IPS-NIHi11 (cell line): ENCODE results near the gene PLXNA4.

ENCODE experiments used
- DNase-seq: peaks from one replicate; pipeline ENCODE4 v3.0.0; 2012; ENCODE audit warnings: mixed read lengths, low spot score

PLXNA4 gene

GRCh38 chr7:132318352-132319318, 257.6 kb downstream of the PLXNA4 start:
- peak; percentile 100 for DNase-seq

GRCh38 chr7:132317701-132318351, 258.4 kb downstream of the PLXNA4 start:
- peak; percentile 66 for DNase-seq

- DNase-seq = no peak
These were observed 263.7 kb downstream of the PLXNA4 start for GRCh38 chr7:132312531-132313055.

- no peak for DNase-seq
These were observed 264.5 kb downstream of the PLXNA4 start for GRCh38 chr7:132311733-132312132.

GRCh38 chr7:132309102-132309805, 267.0 kb downstream of the PLXNA4 start:
- DNase-seq = no peak

GRCh38 chr7:132307465-132307864, 268.8 kb downstream of the PLXNA4 start:
- no peak for DNase-seq

- no peak for DNase-seq
These were observed 275.5 kb downstream of the PLXNA4 start for GRCh38 chr7:132300599-132301277.

- no peak for DNase-seq
These were observed 277.5 kb downstream of the PLXNA4 start for GRCh38 chr7:132298790-132299189.

- DNase-seq = no peak
These were observed 279.4 kb downstream of the PLXNA4 start for GRCh38 chr7:132296820-132297219.

GRCh38 chr7:132295175-132295574, 281.1 kb downstream of the PLXNA4 start:
- no peak for DNase-seq

- DNase-seq = no peak
These were observed 283.5 kb downstream of the PLXNA4 start for GRCh38 chr7:132292803-132293202.

GRCh38 chr7:132291481-132291880, 284.8 kb downstream of the PLXNA4 start:
- DNase-seq = no peak

- DNase-seq = no peak
These were observed 286.2 kb downstream of the PLXNA4 start for GRCh38 chr7:132290021-132290420.

- no peak for DNase-seq
These were observed 289.4 kb downstream of the PLXNA4 start for GRCh38 chr7:132286836-132287235.

- DNase-seq = no peak
These were observed 295.9 kb downstream of the PLXNA4 start for GRCh38 chr7:132280335-132280734.

- no peak for DNase-seq
These were observed 296.6 kb downstream of the PLXNA4 start for GRCh38 chr7:132279718-132280117.

GRCh38 chr7:132276976-132277725, 299.1 kb downstream of the PLXNA4 start:
- DNase-seq = no peak

- DNase-seq = no peak
These were observed 300.0 kb downstream of the PLXNA4 start for GRCh38 chr7:132276234-132276630.

GRCh38 chr7:132275416-132276233, 300.6 kb downstream of the PLXNA4 start:
- no peak for DNase-seq

GRCh38 chr7:132272763-132273371, 303.4 kb downstream of the PLXNA4 start:
- DNase-seq = no peak
